Ectodermal cell (in vitro differentiated cells): ENCODE measurements around the gene LPA.
"Not testable (repeated sequence)": the region's sequence is repeated elsewhere in the genome, so short reads cannot be mapped to it uniquely, and the experiment has no call there.

Experiments
- H3K27ac ChIP-seq: 2 replicates; pipeline ENCODE4 v1.7.0; 2013; ENCODE audit warnings: mild to moderate bottlenecking, low read depth, low read length; ENCODE audit not compliant: insufficient read depth, poor library complexity, severe bottlenecking
- H3K27me3 ChIP-seq: 2 replicates; pipeline ENCODE4 v1.7.0; 2013; ENCODE audit warnings: mild to moderate bottlenecking, low read length; ENCODE audit not compliant: insufficient read depth, control insufficient read depth, poor library complexity, severe bottlenecking
- H3K36me3 ChIP-seq: one replicate; pipeline ENCODE4 v1.7.0; 2013; ENCODE audit warnings: low read length; ENCODE audit not compliant: control insufficient read depth, insufficient read depth
- H3K4me1 ChIP-seq: one replicate; pipeline ENCODE4 v1.7.0; 2013; ENCODE audit warnings: low read length; ENCODE audit not compliant: control insufficient read depth, insufficient read depth
- H3K4me3 ChIP-seq: 2 replicates; pipeline ENCODE4 v1.7.0; 2013; ENCODE audit warnings: low read depth, low read length, control low read depth; ENCODE audit not compliant: insufficient read depth
- H3K9me3 ChIP-seq: 2 replicates; pipeline ENCODE4 v1.7.0; 2013; ENCODE audit warnings: mild to moderate bottlenecking, low read length, moderate library complexity; ENCODE audit not compliant: control insufficient read depth
- WGBS, 2 experiments: methylation state at CpG; one replicate each; pipeline ENCODE4 v1.1.7; 2013; ENCODE audit warnings: missing lambda C conversion rate in 2 of 2; 5-methylcytosine and 5-hydroxymethylcytosine counted together

LPA gene

DNA sequence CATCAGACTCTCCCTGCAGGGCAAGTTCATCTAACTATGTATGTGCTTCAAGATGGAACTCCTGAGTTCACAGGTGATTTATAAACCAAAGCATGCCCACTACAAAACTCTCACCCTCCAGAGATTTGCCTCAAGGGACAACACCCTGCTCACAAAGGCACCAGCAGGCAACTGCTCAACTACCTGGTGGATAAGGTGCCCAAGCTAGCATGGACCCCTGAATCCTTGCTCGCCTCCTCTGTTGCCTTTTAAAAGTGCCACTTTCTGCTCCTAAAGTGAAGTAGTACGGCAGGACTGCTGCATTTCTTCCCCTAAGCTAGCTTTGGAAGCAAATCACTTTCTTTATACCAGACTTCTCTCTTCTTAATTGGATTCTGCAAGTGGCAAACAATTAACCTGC lies 1.2 kb downstream of the LPA start:
- no peaks in the 10 kb centered on the region for H3K27me3 ChIP-seq
- H3K36me3 ChIP-seq, result no peaks in the 10 kb centered on the region
- H3K9me3 ChIP-seq, result no peaks in the 10 kb centered on the region
- H3K4me3 ChIP-seq, result no peak overlapping the region
- 85% methylated on average over 2 of the region's 2 CpGs for WGBS, 2 experiments
- H3K27ac ChIP-seq, result no peak overlapping the region
- H3K4me1 ChIP-seq, result no peaks in the 10 kb centered on the region

DNA sequence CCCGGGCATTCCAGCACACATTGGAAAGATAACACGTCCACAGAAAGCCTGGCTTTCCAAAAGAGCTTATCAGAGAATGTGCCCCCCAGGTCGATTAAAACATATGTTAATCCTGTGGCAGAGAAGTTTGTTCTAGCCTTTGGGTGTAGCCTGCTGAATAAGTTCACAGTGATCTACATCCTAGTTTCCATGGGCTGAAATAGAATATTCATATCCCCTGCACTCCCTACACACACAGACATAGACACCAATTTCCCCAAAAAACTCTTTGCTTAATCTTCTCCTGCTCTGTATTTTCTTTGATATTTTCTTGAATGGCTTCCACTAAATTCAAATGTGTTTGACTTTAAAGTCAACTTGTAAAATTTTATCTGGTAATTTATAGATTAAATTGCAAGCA lies 1.6 kb downstream of the LPA start:
- WGBS, 2 experiments, result 39 to 58% methylated on average over 3 of the region's 3 CpGs
- Histone ChIP-seq H3K4me1 (no peaks in the 10 kb centered on the region), H3K4me3 (no peak overlapping the region), H3K36me3 (no peaks in the 10 kb centered on the region), H3K27ac (no peak overlapping the region), H3K27me3 (no peaks in the 10 kb centered on the region), H3K9me3 (no peaks in the 10 kb centered on the region)

DNA sequence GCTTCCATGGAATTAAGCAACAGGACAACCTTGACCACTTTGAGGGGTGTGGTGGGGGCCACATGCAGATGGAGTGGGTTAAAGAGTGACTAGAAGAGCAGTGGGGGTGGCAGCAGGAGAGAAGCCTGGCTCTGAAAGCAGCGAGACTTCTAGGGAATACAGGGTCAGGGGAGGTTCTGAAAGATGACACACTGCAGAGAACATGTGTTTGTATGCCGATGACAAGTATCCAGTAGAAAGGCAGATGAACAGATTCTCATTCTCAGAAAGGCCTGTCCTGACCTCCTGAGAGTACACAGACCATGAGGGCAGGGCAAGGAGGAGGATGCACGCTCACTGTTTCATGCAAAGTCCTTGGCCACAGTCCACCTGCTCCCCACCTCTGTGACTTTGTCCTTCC lies 2.9 kb downstream of the LPA start:
- WGBS, 2 experiments, result 88 to 90% methylated on average over 3 of the region's 3 CpGs
- Histone ChIP-seq H3K9me3 (no peaks in the 10 kb centered on the region), H3K4me1 (no peaks in the 10 kb centered on the region), H3K27ac (no peak overlapping the region), H3K27me3 (no peaks in the 10 kb centered on the region), H3K36me3 (no peaks in the 10 kb centered on the region), H3K4me3 (no peak overlapping the region)

GRCh38 chr6:160659562-160659961 lies 4.5 kb downstream of the LPA start:
- Histone ChIP-seq H3K36me3 (no peaks in the 10 kb centered on the region), H3K4me1 (no peaks in the 10 kb centered on the region), H3K4me3 (no peak overlapping the region), H3K27ac (no peak overlapping the region), H3K9me3 (no peaks in the 10 kb centered on the region), H3K27me3 (no peaks in the 10 kb centered on the region)
- WGBS, 2 experiments, result 85 to 88% methylated on average over 3 of the region's 6 CpGs

- H3K4me3 ChIP-seq, result no peak overlapping the region
- no peaks in the 10 kb centered on the region for H3K27me3 ChIP-seq
- H3K4me1 ChIP-seq, result no peaks in the 10 kb centered on the region
- no peaks in the 10 kb centered on the region for H3K9me3 ChIP-seq
- 91% methylated on average over 8 of the region's 10 CpGs for WGBS, 2 experiments
- H3K36me3 ChIP-seq, result no peaks in the 10 kb centered on the region
- no peak overlapping the region for H3K27ac ChIP-seq
These were observed 29.4 kb downstream of the LPA start for GRCh38 chr6:160634706-160635105.

- Histone ChIP-seq H3K27ac (no peak overlapping the region), H3K27me3 (no peaks in the 10 kb centered on the region), H3K4me1 (no peaks in the 10 kb centered on the region), H3K4me3 (no peak overlapping the region), H3K9me3 (no peaks in the 10 kb centered on the region), H3K36me3 (no peaks in the 10 kb centered on the region)
- WGBS, 2 experiments, result 44 to 56% methylated on average over 1 of the region's 1 CpG
These were observed 67.9 kb downstream of the LPA start for GRCh38 chr6:160595838-160596832.

GRCh38 chr6:160595297-160595696 lies 68.8 kb downstream of the LPA start:
- H3K9me3 ChIP-seq, H3K36me3 ChIP-seq, H3K4me1 ChIP-seq, H3K27me3 ChIP-seq, H3K4me3 ChIP-seq, H3K27ac ChIP-seq: not testable (repeated sequence)
- WGBS, 2 experiments, result 39 to 51% methylated on average over 4 of the region's 4 CpGs

GRCh38 chr6:160586374-160586773 lies 77.7 kb downstream of the LPA start:
- Histone ChIP-seq H3K4me3 (no peak overlapping the region), H3K9me3 (no peaks in the 10 kb centered on the region), H3K27ac (no peak overlapping the region), H3K4me1 (no peaks in the 10 kb centered on the region), H3K36me3 (no peaks in the 10 kb centered on the region), H3K27me3 (no peaks in the 10 kb centered on the region)
- 72 to 75% methylated on average over 4 of the region's 4 CpGs for WGBS, 2 experiments

DNA sequence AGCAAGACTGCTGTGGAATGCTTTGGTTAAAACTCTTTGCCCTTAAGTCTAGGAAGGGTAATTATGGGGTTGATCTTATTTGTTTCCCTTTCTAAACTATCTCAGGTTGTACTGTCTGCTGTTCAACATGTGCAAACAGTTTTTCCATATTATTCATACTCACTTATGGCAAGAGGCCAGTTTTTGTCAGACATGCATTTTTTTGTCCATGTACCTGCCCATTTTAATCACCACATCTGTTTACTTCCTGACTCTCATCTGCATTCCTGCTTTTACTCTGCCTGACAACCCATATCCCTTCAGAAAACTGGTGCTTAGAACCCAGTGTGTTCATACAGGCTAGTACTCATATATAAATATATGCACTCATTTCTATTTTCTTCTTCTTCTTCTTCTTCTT lies 80.3 kb downstream of the LPA start:
- Histone ChIP-seq H3K4me1 (no peaks in the 10 kb centered on the region), H3K4me3 (no peak overlapping the region), H3K27ac (no peak overlapping the region), H3K9me3 (no peaks in the 10 kb centered on the region), H3K27me3 (no peaks in the 10 kb centered on the region), H3K36me3 (no peaks in the 10 kb centered on the region)

DNA sequence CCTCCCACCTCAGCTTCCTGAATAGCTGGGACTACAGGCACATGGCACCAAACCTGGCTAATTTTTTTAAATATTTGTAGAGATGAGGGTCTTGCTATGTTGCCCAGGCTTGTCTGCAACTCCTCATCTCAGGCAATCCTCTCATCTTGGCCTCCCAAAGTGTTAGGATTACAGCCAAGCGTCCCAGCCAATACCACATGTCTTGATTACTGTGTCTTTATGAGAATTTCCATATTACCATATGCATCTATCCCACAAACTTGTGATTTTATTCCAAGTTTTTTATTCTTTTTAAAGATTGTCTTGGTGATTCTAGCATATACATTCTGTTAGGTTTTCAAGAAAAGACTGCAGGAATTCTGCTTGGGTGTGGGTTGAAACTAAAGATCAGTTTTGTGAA lies 82.7 kb downstream of the LPA start:
- no peaks in the 10 kb centered on the region for H3K4me1 ChIP-seq
- H3K36me3 ChIP-seq, result no peaks in the 10 kb centered on the region
- no peak overlapping the region for H3K4me3 ChIP-seq
- WGBS, 2 experiments, result 8 to 13% methylated on average over 1 of the region's 1 CpG
- H3K9me3 ChIP-seq, result no peaks in the 10 kb centered on the region
- no peak overlapping the region for H3K27ac ChIP-seq
- no peaks in the 10 kb centered on the region for H3K27me3 ChIP-seq
